HG02763 (cell line): ENCODE data around the gene NUP214.
A peak's percentile ranks its signal among the peaks of the same experiment; 100 is the strongest.

Source experiments
- ATAC-seq: cut with Tn5 transposase; IDR thresholded peaks from one replicate; pipeline ENCODE4 v1.9.1; 2021; ENCODE audit warnings: mild to moderate bottlenecking, moderate library complexity; ENCODE audit not compliant: unreplicated experiment

Gene NUP214

DNA sequence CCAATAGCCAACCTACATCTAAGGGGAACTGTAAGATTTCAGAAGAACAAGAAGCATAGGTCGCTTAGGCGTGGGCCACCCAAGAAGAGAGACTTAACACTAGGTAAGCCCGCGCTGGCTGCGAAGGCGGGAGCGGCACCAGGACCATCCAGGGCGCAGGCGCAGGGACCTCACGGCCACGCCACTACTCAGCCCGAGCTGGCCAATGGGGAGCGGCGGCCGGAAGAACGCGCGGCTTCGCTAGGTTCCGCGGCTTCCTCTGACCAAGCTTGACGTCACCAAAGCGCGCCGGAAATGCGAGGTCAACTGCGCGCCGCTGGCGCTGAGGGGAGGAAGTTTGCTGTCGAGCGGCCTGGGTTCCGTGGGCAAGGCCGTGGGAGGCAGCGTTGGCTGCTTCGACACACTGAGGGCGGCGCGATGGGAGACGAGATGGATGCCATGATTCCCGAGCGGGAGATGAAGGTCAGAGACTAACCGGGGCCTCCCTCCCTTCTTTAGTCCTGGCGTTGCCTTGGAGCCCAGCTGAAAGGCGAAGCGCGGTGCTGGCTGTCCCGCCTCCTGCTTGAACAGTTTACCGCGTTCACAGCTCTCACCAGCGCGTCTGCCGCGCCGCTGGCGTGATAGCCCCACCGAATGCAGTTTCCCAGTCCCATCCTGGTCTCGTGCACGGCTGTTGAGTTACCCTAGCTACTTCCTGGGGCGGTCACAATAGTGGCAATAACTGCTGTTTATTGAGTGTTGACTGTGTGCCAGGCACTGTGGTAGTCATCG is at the start of gene NUP214:
NUP214 (plus strand) TSS at position 299 of the 771 bp plus-strand sequence; CDS start at position 418, 119 bp downstream.
- ATAC-seq: peak; percentile 96

DNA sequence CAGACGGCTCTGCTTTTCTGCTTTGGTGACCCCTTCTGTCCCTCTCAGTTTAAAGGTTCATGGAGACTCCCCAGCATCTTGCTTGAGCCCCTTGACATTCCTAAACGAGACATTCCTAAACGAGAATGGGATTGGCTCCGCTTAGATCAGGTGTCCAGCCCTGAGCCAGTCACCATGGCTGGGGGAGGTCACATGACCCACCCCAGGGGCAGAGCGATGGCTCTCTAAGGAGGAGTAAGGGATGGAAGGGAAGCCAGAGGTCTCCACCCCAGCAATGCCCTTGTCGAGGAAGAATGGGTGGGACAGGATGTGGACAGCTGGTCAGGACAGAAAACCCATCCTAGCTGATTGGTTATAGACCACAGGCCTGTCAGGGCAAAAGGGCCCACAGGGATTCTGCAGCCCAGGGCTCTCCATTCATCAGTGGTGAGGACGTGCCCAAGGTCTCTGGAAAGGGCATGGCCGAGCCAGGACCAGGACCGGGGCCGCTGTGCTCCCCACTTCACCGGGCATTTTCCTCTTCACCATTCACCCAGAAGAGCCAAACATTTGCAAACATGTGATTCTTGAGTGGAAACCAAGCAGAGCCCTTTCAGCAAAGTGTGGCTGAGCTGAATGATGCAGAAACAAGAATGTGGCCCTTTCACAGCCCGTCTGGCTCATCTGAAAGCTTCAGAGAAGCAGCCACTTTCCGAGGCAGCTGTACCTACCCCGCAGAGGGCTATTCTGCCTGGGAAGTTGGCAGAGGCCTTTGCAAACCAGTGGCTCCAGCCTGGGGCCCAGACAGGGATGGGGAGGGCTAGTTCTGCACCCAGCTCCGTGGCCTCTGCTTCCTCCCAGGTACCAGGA is 48.8 kb upstream of the NUP214 start:
- no peak for ATAC-seq

DNA sequence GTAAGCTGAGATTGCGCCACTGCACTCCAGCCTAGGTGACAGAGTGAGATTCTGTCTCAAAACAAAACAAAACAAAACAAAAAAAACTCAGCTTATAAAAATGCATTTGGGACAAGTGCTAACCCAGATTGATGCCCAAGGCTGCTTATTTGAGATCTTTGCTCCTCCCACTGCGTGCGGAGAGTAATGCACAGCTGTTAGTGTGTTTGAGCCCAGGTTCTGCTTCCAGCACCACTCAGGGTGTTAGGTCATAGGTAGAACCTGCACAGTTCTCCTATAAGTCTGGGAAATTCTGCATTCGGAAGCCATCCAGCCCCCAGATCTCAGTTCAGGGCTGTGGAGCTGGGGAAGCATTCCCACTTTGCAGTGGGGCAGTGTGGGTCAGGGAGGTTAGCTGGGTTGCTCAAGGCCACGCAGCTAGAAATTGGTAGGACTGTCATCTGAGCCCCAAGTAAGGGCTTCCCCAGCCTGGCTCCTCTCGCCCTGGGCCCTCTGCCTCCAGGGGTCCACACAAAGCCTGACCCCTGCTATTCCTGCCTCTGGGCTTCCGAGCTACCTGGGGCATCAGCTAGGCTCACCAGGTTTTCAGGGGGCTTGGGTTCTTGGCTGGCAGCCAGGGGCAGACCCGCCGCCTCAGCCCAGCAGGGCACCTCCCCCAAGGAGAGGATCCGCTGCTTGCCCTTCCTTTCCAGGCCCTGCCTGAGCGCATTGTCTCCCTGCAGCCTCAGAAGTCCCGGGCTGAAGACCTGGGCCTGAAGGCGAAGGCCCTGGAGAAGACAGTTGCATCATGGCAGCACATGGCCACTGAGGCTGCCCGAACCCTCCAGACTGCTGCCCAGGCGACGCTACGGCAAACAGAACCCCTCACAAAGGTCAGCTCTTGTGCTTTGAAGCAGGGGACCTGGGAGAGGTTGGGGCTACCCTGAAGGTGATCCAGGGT is 46.7 kb upstream of the NUP214 start:
- no peak for ATAC-seq

DNA sequence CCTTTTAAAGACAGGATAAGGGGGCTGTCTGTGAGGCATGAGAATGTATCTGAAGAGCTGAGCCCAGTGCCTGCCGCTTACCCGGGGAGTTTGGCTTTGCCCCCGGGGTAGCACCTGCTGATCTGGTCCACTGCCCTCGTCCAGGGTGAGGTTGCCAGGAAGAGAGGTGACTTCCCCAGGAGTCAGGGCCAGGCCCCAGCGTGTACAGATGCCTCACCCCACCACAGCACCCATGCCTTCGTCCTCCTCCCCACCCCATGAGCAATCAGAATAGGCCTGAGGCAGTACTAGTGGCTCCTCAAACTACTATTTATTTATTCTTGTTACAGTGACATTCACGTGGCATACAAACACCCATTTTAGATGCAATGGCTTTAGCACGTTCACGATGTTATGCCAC is 44.8 kb upstream of the NUP214 start:
- ATAC-seq: no peak

DNA sequence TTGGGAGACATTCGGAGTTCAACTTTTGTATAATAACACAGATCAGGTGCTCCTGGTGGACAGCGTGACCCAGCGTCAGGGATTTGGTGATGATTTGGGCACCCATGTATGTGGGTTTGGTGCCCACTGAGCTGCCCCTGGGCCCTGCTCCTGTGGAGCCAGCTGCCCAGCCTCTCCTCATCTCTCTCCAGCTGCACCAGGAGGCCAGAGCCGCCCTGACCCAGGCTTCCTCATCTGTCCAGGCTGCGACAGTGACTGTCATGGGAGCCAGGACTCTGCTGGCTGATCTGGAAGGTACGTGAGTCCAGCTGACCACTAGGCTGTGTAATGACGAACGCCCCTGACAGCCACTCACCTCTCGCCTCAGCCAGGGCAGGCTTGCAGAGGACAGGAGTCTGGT is 43.5 kb upstream of the NUP214 start:
- no peak for ATAC-seq

DNA sequence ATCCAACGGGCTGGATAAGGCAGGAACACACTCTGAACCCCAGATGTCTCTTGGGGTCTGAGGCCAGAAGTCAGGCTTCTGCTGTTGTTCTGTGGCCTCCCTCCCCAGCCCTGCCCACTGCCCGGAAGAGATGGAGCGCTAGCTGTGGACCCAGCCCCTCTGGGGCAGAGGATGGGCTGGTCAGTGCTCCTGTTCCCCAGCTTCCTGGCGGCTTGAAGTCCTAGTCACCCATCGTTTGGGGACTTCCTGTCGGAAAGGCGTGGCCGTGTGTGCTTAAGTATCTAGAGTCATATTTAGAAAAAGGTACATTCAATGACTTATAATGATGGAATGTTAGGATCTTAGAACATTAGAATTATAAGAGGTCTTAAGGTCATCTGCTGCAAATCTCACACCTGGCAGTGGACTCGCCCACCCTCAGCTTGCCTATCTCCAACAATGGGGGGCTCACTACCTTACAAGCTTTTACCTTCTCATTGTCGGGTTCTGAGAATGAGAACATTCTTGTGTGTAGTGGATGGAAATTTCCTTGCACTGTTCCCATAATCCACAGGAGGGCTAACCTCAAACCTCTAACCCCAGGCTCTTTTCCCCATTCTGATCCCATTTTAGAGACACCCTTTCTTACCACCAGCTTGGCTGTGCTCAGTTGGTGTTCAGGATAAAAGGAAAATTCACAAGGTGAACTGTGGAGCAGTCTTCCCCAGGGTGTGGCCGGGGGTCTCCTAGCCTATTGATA is 42.4 kb upstream of the NUP214 start:
- ATAC-seq: no peak

DNA sequence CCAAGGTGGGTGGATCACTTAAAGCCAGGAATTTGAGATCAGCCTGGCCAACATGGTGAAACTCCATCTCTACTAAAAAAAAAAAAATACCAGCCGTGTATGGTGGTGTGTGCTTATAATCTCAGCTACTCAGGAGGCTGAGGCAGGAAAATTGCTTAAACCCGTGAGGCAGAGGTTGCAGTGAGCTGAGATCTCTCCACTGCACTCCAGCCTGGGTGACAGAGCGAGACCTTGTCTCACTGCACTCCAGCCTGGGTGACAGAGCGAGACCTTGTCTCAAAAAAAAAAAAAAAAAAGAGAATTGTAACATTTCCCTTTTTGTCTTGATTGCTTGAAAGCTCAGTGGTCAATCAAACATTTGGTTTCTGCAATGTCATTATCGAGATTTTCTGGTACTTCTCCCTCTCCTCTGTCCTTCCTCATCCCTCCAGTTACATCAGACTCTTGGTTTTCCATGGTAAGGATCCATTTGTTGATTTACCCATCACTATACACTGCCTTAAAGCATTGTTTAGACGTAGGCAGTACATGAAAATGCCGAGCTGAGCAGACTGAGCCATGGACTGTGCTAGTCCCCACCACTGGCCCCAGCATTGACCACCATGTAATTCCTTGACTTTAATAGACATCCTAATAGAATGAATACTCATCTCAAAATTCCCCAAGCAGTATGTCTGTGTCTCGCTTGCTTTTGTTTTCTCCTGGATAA is 40.6 kb upstream of the NUP214 start:
- ATAC-seq: no peak

DNA sequence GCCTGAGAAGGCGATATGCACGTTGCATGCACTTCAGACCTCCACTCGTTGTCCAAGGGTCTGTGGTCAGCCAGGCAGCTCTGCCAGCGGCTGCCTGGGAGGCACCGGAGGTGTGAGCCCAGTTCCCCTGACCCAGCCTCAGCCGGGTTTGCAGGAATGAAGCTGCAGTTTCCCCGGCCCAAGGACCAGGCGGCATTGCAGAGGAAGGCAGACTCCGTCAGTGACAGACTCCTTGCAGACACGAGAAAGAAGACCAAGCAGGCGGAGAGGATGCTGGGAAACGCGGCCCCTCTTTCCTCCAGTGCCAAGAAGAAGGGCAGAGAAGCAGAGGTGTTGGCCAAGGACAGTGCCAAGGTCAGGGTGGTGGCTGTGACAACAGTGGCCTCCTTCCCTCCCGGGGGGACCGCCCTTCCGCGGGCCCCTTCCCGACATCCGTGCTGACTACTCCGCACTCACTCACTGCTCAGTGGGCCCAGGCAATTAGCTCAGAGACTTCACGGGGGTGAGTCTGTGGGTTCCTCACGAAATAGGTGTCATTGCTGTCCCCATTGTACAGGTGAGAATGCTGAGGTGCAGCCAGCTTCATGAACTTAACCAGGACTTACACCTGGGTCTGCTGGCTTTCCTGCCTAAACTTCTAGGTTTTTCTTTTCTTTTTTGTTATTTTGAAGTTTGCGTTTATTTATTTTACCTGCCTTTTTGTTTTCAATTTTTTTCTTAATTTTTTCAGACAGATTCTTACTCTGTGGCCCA is 39.8 kb upstream of the NUP214 start:
- ATAC-seq: no peak

DNA sequence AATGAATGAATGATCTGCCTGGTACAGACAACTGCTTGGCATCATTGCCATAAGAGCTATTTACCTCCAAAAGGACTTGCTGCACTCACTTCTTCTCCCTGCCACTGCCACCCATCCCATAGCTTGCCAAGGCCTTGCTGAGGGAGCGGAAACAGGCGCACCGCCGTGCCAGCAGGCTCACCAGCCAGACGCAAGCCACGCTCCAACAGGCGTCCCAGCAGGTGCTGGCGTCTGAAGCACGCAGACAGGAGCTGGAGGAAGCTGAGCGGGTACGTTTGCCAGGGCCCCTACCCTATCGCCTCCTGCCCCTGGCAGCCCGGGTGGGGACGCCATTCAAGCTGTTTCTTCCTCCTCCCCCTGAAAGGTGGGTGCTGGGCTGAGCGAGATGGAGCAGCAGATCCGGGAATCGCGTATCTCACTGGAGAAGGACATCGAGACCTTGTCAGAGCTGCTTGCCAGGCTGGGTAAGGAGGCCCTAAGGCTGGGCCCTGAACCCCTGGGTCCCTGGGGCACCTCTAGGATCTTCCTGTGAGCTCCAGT is 38.0 kb upstream of the NUP214 start:
- no peak for ATAC-seq

DNA sequence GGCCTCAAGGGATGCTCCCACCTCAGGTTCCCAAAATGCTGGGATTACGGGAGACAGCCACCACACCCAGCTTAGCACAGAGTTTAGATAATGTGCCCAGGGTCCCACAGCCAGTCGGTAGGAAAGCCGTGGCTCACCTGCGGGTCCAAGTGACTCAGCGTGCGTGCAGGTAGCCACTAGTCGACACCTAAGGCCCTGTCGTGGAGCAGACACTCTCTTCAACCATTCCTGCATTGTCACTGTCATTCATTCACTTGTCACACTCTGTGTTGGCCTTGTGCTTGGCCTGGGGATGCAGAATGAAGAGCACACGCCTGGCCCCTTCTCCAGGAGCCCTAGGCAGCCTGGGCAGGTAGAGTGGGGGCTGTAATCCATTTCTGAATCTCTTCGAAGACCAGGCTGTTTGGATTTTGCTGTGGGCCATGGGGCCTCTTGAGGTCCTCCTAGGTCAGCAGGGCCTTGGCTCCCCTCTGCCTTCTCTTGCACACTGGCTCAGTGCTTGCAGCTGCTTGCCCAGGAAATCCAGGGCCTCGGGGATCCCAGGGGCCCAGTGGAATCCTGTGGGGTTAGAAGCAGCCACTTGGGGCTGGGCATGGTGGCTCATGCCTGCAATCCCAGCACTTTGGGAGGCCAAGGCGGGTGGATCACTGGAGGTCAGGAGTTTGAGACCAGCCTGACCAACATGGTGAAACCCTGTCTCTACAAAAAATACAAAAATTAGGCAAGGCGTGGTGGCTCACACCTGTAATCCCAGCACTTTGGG is 35.2 kb upstream of the NUP214 start:
- no peak for ATAC-seq

DNA sequence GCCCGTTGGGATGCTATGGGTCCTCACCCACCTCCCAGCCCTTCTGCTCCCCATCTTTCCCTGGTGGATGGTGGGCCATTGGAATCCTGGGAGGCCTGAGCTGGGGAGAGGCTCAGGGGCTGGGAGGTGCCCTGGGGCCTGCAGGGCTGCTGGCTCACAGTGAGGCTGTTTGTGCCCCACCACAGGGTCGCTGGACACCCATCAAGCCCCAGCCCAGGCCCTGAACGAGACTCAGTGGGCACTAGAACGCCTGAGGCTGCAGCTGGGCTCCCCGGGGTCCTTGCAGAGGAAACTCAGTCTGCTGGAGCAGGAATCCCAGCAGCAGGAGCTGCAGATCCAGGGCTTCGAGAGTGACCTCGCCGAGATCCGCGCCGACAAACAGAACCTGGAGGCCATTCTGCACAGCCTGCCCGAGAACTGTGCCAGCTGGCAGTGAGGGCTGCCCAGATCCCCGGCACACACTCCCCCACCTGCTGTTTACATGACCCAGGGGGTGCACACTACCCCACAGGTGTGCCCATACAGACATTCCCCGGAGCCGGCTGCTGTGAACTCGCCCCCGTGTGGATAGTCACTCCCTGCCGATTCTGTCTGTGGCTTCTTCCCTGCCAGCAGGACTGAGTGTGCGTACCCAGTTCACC is 33.9 kb upstream of the NUP214 start:
- ATAC-seq: no peak

DNA sequence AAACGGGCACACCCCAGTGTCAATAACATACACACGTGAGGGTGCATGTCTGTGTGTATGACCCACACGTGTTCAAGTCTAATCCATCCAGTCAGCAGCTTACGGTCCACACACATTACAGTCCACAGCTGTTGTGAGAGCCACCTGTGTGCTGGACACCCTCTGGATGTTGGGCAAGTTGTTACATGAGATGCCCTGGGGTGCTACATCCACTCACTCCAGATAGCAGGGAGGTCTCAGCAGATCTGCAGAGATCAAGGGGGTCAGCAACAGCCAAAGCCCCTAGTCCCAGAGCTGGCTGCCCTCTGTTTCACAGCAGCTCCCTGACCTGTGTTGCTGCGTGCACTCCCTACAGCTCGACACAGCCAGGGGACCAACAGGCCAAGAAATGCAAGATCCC is 33.4 kb upstream of the NUP214 start:
- no peak for ATAC-seq

DNA sequence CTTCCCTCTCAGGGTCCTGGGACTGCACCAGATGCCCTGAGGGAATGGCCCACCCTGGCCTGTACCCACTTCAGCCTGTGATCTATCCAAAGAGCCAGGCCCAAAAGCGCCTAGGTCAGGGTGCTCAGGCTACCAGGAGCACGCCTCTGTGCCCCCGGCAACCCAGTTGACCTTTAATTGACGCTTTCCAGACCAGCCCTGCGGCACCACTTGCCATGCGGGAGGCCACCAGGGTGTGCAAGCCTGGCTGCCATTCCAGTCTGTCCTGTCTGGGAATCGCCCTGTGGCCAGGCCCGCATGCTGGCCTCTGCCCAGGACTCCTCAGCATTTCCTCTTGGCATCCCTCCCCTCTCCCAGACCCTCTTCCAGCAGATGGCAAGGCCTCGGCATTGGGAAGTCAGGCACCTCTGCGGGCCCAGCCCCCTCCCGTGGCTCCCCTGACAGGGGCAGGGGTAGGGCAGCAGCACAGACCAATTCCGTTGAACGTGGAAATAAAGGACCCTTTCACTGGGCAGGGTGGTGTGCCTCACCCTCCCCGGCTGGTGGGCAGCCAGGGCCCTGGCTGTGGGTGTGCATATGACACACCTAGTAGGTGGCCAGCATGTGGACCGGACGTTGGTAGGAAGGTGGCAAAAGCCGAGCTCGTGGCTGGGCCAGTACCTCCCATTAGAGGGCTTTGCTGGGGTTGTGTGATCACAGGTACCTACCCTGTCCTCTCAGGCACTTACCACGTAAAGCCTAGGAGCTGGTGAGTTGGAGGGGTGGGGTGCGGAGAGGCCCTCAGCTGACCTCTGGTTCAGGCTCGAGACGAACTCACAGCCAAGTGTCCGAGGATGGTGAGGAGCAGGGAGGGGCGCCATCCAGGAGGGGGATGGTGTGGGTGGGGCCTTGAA is 32.6 kb upstream of the NUP214 start:
- ATAC-seq: no peak

DNA sequence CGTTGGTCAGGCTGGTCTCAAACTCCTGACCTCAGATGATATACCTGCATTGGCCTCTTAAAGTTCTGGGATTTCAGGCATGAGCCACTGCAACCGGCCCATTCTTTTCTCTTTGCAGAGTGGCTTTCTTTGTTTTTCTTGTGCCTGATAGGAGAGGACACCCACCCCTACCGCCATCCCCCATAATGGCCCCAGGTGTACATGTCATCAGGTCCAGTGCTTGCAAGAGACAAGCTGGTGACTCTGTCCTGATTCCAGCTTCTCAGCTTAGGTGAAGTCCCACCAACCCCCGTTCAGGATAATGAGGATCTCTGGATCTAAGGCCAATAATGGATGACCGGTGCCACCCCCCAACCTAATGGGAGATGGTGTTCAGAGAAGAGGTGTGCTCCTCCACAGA is 31.4 kb upstream of the NUP214 start:
- ATAC-seq: no peak

DNA sequence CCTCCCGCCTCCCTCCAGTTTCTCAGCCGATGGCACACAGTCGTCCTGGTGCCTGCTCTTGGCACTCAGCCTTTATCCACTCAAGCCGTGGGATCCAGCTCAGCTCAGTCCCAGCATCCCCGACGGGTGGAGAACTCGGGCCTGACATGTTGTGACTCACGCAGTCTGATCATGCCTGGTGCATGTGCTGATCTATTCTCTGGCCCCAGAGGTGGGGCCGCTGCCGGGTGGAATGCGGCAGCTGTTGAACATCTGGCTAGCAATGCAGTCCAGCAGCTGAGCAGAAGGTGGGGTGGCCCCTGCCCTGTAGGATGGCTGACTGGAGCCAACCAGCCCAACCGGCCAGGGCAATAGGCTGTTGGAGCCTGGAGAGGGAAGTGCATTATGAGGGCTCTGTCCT is 30.8 kb upstream of the NUP214 start:
- ATAC-seq: no peak

DNA sequence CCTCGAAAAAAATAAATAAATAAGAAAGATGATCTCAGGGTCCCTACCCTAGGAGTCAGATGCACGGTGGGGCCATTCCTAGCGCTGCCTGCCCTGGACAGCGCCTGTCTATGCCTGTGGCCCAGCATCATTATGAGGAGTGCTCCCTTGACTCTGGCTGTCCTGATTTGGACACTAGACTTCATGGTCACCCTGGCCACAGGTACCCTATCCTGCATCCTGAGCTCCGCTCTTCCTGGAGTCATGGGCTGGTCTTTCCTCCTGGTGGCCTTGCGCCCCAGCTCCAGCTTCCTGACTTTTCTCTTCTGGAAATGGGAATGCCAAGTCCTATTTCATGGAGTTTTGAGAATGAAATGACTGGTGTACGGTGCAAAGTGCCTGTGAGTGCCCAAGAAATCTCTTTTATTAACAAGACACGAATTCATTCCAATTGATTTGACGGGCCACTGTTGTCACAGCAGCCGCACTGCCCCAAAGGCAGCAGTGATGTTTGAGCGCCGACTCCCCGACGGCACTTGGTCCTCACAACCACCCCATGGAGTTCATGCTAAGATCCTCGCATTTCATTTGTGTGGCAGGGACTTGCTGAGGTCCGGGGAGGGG is 29.6 kb upstream of the NUP214 start:
- no peak for ATAC-seq
